Muscle of arm (tissue), 12 donors: ENCODE data around the gene P2RX7. TPM values are rescaled to one million over a fixed set of nuclear protein-coding genes. Genes with fewer than 3 reads are reported as not detected.
"Not testable (repeated sequence)": the region's sequence is repeated elsewhere in the genome, so short reads cannot be mapped to it uniquely, and the experiment has no call there.

Source experiments
- DNase-seq: peaks from one replicate; pipeline ENCODE4 v3.0.0-alpha.2; 2013
- polyA plus RNA-seq, 12 donors: library from polyadenylated mRNA; unstranded; fragments of 120-200 nt; gene quantifications; one replicate each; pipeline ENCODE4 v1.2.1, GENCODE V29; 2013; ENCODE audit not compliant: insufficient read length in 12 of 12

P2RX7 gene
- polyA plus RNA-seq, 12 donors = 1.0 to 6.3 (median 1.6) TPM; not detected in 2

GRCh38 chr12:121226871-121227270 is 94.2 kb downstream of the P2RX7 start:
- not testable (repeated sequence) for DNase-seq

- no peak for DNase-seq
Observed at GRCh38 chr12:121227294-121227693, 94.6 kb downstream of the P2RX7 start.

GRCh38 chr12:121228919-121229665 is 96.4 kb downstream of the P2RX7 start:
- DNase-seq = no peak

GRCh38 chr12:121229826-121230537 is 97.3 kb downstream of the P2RX7 start:
- DNase-seq = peak; percentile 43

GRCh38 chr12:121230538-121230907 is 97.8 kb downstream of the P2RX7 start:
- no peak for DNase-seq

- no peak for DNase-seq
Observed at GRCh38 chr12:121232163-121232562, 99.5 kb downstream of the P2RX7 start.

- no peak for DNase-seq
Observed at GRCh38 chr12:121232977-121233627, 100.4 kb downstream of the P2RX7 start.

- DNase-seq = no peak
Observed at GRCh38 chr12:121233628-121234020, 100.9 kb downstream of the P2RX7 start.

GRCh38 chr12:121236776-121237175 is 104.1 kb downstream of the P2RX7 start:
- no peak for DNase-seq

- no peak for DNase-seq
Observed at GRCh38 chr12:121237415-121237814, 104.7 kb downstream of the P2RX7 start.

Other genes starting within 250 kb of the P2RX7 start
- gene SPPL3, start 228.5 kb upstream of the P2RX7 start, polyA plus RNA-seq = 10 to 100 TPM in 11 of 12 donors, not detected in 1; 21.9 to 72.7 (median 58.4) TPM
- gene HNF1A, start 154.3 kb upstream of the P2RX7 start, polyA plus RNA-seq = 10 to 100 TPM in 1 of 12 donors, under 1 TPM in 3, not detected in 8; 0.10 to 11.8 (median 0.12) TPM
- gene C12orf43, start 116.4 kb upstream of the P2RX7 start, polyA plus RNA-seq = 10 to 100 TPM in 11 of 12 donors, not detected in 1; 10.0 to 16.8 (median 11.7) TPM
- under 1 TPM in 4 of 12 donors, not detected in 8; 0.11 to 0.20 (median 0.17) TPM for gene OASL, start 93.6 kb upstream of the P2RX7 start, polyA plus RNA-seq
- gene P2RX4, start 77.3 kb downstream of the P2RX7 start, polyA plus RNA-seq = 10 to 100 TPM in 7 of 12 donors, 1 to 10 TPM in 4, not detected in 1; 9.7 to 25.0 (median 10.7) TPM
- 10 to 100 TPM in 11 of 12 donors, not detected in 1; 18.1 to 34.1 (median 22.6) TPM for gene CAMKK2, start 163.8 kb downstream of the P2RX7 start, polyA plus RNA-seq
- gene ANAPC5, start 219.5 kb downstream of the P2RX7 start, polyA plus RNA-seq = 100 to 1,000 TPM in 9 of 12 donors, 10 to 100 TPM in 2, not detected in 1; 96.6 to 163 (median 120) TPM